Measurements from ENCODE around the gene CAPN5. TPM values are rescaled to one million over a fixed set of nuclear protein-coding genes. Genes with fewer than 3 reads are reported as not detected.

The CAPN5 gene
- total and polyA plus RNA-seq, 2 of the 13 experiments (the other 11 are each of a cell fraction or from before 2014, with no cell fraction given) = 0.27 to 1.2 TPM

DNA sequence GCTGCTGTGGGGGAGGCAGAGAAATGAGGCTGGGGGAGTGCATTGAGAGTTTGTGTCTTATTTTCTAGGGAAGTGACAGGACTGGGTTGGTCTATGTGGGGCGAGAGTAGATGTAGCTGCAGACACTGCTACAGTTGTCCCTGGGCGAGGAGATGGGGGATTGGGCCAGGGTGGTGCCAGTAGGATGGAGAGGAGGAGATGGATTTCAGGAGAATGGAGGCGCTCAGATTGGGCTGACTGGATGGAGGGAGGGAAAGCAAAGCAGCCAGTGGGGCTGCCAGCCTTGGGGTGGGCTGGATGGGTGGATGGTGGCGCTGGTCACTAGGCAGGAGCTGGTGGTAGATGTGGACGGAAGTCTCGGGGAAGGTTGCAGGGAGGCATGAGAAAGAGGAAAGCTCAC, 45.2 kb downstream of the CAPN5 start (continued):
- TF ChIP-seq ZNF883 (CRISPR knock-in tag; IDR thresholded peaks at IDR 0.05; ENCODE audit: not compliant biosample characterization) = no peak
- TF ChIP-seq ZNF260 (CRISPR knock-in tag; IDR thresholded peaks at IDR 0.05; ENCODE audit: borderline replicate concordance, low read depth) = no peak

DNA sequence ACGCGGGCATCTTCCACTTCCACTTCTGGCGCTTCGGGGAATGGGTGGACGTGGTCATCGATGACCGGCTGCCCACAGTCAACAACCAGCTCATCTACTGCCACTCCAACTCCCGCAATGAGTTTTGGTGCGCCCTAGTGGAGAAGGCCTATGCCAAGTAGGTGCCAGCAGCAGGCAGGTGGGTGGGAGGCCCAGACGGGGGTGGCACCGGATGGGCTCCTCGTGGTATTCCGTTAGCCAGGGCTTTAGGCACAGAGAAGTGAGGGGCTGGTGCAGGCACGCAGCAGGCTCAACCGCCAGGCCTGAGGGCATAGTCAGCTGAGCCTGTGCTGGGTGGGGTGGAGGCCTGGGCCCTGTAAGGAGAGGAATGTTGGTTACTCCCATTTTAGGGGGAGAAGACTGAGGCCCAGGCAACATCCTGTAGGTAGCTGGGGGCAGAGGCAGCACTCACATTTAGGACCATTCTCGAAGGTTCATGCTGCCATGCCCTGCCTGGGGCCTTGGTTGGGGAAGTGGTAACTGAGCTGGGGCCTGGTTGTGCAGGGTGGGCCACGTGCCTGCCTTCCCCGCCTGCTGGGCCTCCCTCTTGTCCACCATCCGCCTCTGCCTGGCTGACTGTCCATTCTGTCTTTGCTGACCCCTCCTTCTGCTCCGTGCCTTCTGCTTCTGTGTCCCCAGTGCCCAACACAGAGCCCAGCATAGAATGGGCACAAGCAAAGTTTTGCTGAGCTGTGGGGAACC, 46.0 kb downstream of the CAPN5 start:
- DNase-seq (ENCODE audit: low spot score) = no peak
- TF ChIP-seq, protein P1, sequence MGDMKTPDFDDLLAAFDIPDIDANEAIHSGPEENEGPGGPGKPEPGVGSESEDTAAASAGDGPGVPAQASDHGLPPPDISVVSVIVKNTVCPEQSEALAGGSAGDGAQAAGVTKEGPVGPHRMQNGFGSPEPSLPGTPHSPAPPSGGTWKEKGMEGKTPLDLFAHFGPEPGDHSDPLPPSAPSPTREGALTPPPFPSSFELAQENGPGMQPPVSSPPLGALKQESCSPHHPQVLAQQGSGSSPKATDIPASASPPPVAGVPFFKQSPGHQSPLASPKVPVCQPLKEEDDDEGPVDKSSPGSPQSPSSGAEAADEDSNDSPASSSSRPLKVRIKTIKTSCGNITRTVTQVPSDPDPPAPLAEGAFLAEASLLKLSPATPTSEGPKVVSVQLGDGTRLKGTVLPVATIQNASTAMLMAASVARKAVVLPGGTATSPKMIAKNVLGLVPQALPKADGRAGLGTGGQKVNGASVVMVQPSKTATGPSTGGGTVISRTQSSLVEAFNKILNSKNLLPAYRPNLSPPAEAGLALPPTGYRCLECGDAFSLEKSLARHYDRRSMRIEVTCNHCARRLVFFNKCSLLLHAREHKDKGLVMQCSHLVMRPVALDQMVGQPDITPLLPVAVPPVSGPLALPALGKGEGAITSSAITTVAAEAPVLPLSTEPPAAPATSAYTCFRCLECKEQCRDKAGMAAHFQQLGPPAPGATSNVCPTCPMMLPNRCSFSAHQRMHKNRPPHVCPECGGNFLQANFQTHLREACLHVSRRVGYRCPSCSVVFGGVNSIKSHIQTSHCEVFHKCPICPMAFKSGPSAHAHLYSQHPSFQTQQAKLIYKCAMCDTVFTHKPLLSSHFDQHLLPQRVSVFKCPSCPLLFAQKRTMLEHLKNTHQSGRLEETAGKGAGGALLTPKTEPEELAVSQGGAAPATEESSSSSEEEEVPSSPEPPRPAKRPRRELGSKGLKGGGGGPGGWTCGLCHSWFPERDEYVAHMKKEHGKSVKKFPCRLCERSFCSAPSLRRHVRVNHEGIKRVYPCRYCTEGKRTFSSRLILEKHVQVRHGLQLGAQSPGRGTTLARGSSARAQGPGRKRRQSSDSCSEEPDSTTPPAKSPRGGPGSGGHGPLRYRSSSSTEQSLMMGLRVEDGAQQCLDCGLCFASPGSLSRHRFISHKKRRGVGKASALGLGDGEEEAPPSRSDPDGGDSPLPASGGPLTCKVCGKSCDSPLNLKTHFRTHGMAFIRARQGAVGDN (CRISPR knock-in tag; IDR thresholded peaks at IDR 0.05) = peak; percentile 50
- TF ChIP-seq HNRNPUL1 (IDR thresholded peaks at IDR 0.05; ENCODE audit: low read depth, low read length) = no peak
- 0 out of 2 replicates have a peak, but pooled peaks have one; percentile 2 for TF ChIP-seq GABPA (IDR thresholded peaks at IDR 0.05; ENCODE audit: low read depth, low read length)
- TF ChIP-seq GABPA (CRISPR knock-in tag; IDR thresholded peaks at IDR 0.05; ENCODE audit: low read depth) = no peak
- no peak for TF ChIP-seq ZBTB4 (CRISPR knock-in tag; IDR thresholded peaks at IDR 0.05; ENCODE audit: borderline replicate concordance)
- TF ChIP-seq ZNF629 (CRISPR knock-in tag; conservative IDR thresholded peaks at IDR 0.05) = 0 out of 2 replicates have a peak, but pooled peaks have one; percentile 23
- TF ChIP-seq, protein P2, sequence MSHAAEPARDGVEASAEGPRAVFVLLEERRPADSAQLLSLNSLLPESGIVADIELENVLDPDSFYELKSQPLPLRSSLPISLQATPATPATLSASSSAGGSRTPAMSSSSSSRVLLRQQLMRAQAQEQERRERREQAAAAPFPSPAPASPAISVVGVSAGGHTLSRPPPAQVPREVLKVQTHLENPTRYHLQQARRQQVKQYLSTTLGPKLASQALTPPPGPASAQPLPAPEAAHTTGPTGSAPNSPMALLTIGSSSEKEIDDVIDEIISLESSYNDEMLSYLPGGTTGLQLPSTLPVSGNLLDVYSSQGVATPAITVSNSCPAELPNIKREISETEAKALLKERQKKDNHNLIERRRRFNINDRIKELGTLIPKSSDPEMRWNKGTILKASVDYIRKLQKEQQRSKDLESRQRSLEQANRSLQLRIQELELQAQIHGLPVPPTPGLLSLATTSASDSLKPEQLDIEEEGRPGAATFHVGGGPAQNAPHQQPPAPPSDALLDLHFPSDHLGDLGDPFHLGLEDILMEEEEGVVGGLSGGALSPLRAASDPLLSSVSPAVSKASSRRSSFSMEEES (CRISPR knock-in tag; IDR thresholded peaks at IDR 0.05) = no peak
- TF ChIP-seq, protein P3, sequence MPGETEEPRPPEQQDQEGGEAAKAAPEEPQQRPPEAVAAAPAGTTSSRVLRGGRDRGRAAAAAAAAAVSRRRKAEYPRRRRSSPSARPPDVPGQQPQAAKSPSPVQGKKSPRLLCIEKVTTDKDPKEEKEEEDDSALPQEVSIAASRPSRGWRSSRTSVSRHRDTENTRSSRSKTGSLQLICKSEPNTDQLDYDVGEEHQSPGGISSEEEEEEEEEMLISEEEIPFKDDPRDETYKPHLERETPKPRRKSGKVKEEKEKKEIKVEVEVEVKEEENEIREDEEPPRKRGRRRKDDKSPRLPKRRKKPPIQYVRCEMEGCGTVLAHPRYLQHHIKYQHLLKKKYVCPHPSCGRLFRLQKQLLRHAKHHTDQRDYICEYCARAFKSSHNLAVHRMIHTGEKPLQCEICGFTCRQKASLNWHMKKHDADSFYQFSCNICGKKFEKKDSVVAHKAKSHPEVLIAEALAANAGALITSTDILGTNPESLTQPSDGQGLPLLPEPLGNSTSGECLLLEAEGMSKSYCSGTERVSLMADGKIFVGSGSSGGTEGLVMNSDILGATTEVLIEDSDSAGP (CRISPR knock-in tag; IDR thresholded peaks at IDR 0.05; ENCODE audit: borderline replicate concordance) = peak; percentile 26; the same call in 1 of the 2 replicates
- Histone ChIP-seq H3K4me1 (ENCODE audit: insufficient read depth, low read length) (peaks cover 21% of the 10 kb centered on the region), H3K27ac (ENCODE audit: extremely low read length, insufficient read depth, low read length) (no peak overlapping the region), H3K9me3 (ENCODE audit: low read length) (no peaks in the 10 kb centered on the region), H2AFZ (ENCODE audit: low read length) (no peak overlapping the region), H4K20me1 (ENCODE audit: insufficient read depth, low read length) (no peaks in the 10 kb centered on the region), H3K79me2 (ENCODE audit: insufficient read depth, low read length) (no peaks in the 10 kb centered on the region), H3K4me2 (ENCODE audit: low read depth, low read length) (peak overlapping the region; percentile 64), H3K4me3 (replicated peaks in 1 of 3; ENCODE audit: insufficient read depth in 1 of 3, low read depth in 2 of 3, low read length in 3 of 3) (peak overlapping the region in 1 of 3 experiments; percentile 31; a peak in 1 of 6 replicates), H3K9ac (ENCODE audit: insufficient read depth, low read depth, low read length) (no peak overlapping the region), H3K36me3 (replicated peaks in 1 of 2; ENCODE audit: control insufficient read depth in 1 of 2, insufficient read depth in 2 of 2, low read length in 2 of 2) (no peaks in the 10 kb centered on the region), H3K27me3 (ENCODE audit: control insufficient read depth in 1 of 2, insufficient read depth in 2 of 2, low read length in 2 of 2) (peaks cover 0 to 3% of the 10 kb centered on the region in 2 experiments; a peak in 1 of 5 replicates)
- no TSS peak for BruUV-seq (replicated peaks)
- ATAC-seq = no peak
- ChIA-PET CTCF (ENCODE audit: low intra/inter-chr PET ratio, low total read pairs) (interaction anchor here (1.4 to 2.3 kb wide), 2 partner anchors 14 to 65 kb away, joined by 3 to 19 read pairs; no protein-coding TSS in a partner anchor), POLR2A (no interaction called here)
- intact Hi-C loops (cut with micrococcal nuclease; ENCODE audit: unreplicated experiment) = loop anchor here (1.0 kb wide), 1 partner anchor 66 kb away; no protein-coding TSS in a partner anchor
- 69% methylated on average over 15 of the region's 20 CpGs for WGBS (ENCODE audit: low lambda C conversion rate)
- in situ Hi-C loops (cut with HindIII; ENCODE audit: extremely low pct_ligation_motif_present, low pct_unique_long_range_greater_than_20kb) = no loop called here
- FAIRE-seq = no peak

Data from HepG2 (cell line).